Spleen (tissue), 7 donors: ENCODE measurements around the gene ATXN7L2.

Experiments used
- CTCF ChIP-seq, 11 experiments: fragments of 200-600 bp in 7 of 11; fragments of 450-650 bp in 4 of 11; sonication (generic) in 4 of 11; IDR thresholded peaks in 8 of 11; conservative IDR thresholded peaks in 3 of 11; 1 replicate in 7 of 11; 2 replicates in 4 of 11; pipeline versions ENCODE4 v1.4.0 to v1.8.0; 2016 to 2021; ENCODE audit warnings: antibody characterized with exemption in 11 of 11, inconsistent platforms in 4 of 11, mild to moderate bottlenecking in 1 of 11
- POLR2A ChIP-seq, 3 donors: fragments of 450-650 bp; IDR thresholded peaks; one replicate each; pipeline ENCODE4 v1.5.1; 2017; ENCODE audit warnings: antibody characterized with exemption in 3 of 3, mild to moderate bottlenecking in 1 of 3
- POLR2AphosphoS5 ChIP-seq, 3 donors: sonication (generic); formaldehyde crosslinking; IDR thresholded peaks; one replicate each; pipeline ENCODE4 v1.5.1; 2017; ENCODE audit warnings: antibody characterized with exemption in 3 of 3
- donor health status: DM: no; HTN: no; CAD: no; lungs with moderate emphysema.
- donor health status: DM: no; HTN: no; CAD: no.
- donor health status: DM: no; HTN: no; CAD: no.

- no peak for TF ChIP-seq POLR2A (IDR thresholded peaks at IDR 0.05)
- no peak for TF ChIP-seq CTCF (IDR thresholded peaks at IDR 0.05 in 8 of 11, conservative IDR thresholded peaks at IDR 0.05 in 3 of 11)
- no peak for TF ChIP-seq POLR2AphosphoS5 (IDR thresholded peaks at IDR 0.05)
These were observed 20.2 kb downstream of the ATXN7L2 start for GRCh38 chr1:109503935-109504334.
